IMR-90 (cell line): Measurements from ENCODE around the gene CIROP. TPM values are rescaled to one million over a fixed set of nuclear protein-coding genes. Genes with fewer than 3 reads are reported as not detected.

Source experiments
- ATAC-seq: fragments of 200-7000 bp; cut with Tn5 transposase; 2 replicates; pipeline ENCODE4 v1.9.1; 2020; ENCODE audit warnings: low read depth, mild to moderate bottlenecking, moderate library complexity
- BruUV-seq: library from RNA; stranded (reverse); fragments of 400-500 nt; replicated peaks from 2 replicates; lab custom pipeline; 2021; lab: Mats Ljungman, UMichigan
- CTCF ChIA-PET: fragments of 300-600 bp; formaldehyde crosslinking; extraction: SDS; loops from one replicate; lab custom pipeline; 2021; ENCODE audit warnings: antibody characterized with exemption; lab: Yijun Ruan, JAX
- POLR2A ChIA-PET: fragments of 300-600 bp; sonication (Branson Sonifier 250); formaldehyde crosslinking; loops from one replicate; lab custom pipeline; 2022; ENCODE audit warnings: antibody characterized with exemption; ENCODE audit not compliant: unreplicated experiment; lab: Charles Lee
- DNase-seq: peaks from one replicate; pipeline ENCODE4 v3.0.0; 2013
- H2AFZ ChIP-seq: replicated peaks from 2 replicates; pipeline ENCODE3; 2013; ENCODE audit warnings: low read length, mild to moderate bottlenecking; ENCODE audit not compliant: poor library complexity
- H2AK5ac ChIP-seq: 2 replicates; pipeline ENCODE4 v1.6.1; 2013; ENCODE audit warnings: low read depth, low read length, inconsistent platforms
- H2AK9ac ChIP-seq: replicated peaks from 2 replicates; pipeline ENCODE3; 2013; ENCODE audit warnings: mild to moderate bottlenecking, low read depth, low read length, moderate library complexity; ENCODE audit not compliant: poor library complexity
- H2BK120ac ChIP-seq: 2 replicates; pipeline ENCODE4 v1.6.1; 2013; ENCODE audit warnings: low read depth, low read length, inconsistent platforms
- H2BK15ac ChIP-seq: 3 replicates; pipeline ENCODE4 v1.6.1; 2013; ENCODE audit warnings: low read depth, low read length, inconsistent platforms
- H2BK20ac ChIP-seq: 2 replicates; pipeline ENCODE4 v1.6.1; 2013; ENCODE audit warnings: low read depth, mild to moderate bottlenecking, inconsistent platforms, low read length, moderate library complexity
- H2BK5ac ChIP-seq: 2 replicates; pipeline ENCODE4 v1.6.1; 2013; ENCODE audit warnings: mild to moderate bottlenecking, low read depth, low read length, inconsistent platforms; ENCODE audit not compliant: poor library complexity, severe bottlenecking
- H3K14ac ChIP-seq: replicated peaks from 2 replicates; pipeline ENCODE4 v1.6.1; 2013; ENCODE audit warnings: low read depth, low read length, inconsistent platforms
- H3K18ac ChIP-seq: 2 replicates; pipeline ENCODE4 v1.6.1; 2013; ENCODE audit warnings: low read depth, low read length, control low read depth
- H3K23ac ChIP-seq: 2 replicates; pipeline ENCODE4 v1.6.1; 2013; ENCODE audit warnings: low read depth, low read length, inconsistent platforms
- H3K27ac ChIP-seq: 2 replicates; pipeline ENCODE4 v1.5.1; 2013; ENCODE audit warnings: mild to moderate bottlenecking, control low read depth, low read length; ENCODE audit not compliant: insufficient read depth
- H3K27me3 ChIP-seq: 2 replicates; pipeline ENCODE4 v1.6.1; 2013; ENCODE audit warnings: low read length; ENCODE audit not compliant: control insufficient read depth, insufficient read depth
- H3K36me3 ChIP-seq: 2 replicates; pipeline ENCODE4 v1.6.1; 2013; ENCODE audit warnings: low read length, mixed read lengths; ENCODE audit not compliant: control insufficient read depth, insufficient read depth
- H3K4ac ChIP-seq: 2 replicates; pipeline ENCODE4 v1.6.1; 2013; ENCODE audit warnings: low read depth, low read length, inconsistent platforms
- H3K4me1 ChIP-seq: 2 replicates; pipeline ENCODE4 v1.6.1; 2013; ENCODE audit warnings: low read length, mixed read lengths; ENCODE audit not compliant: control insufficient read depth, insufficient read depth
- H3K4me2 ChIP-seq: 2 replicates; pipeline ENCODE4 v1.6.1; 2013; ENCODE audit warnings: low read depth, mild to moderate bottlenecking, control low read depth, low read length, moderate library complexity
- H3K4me3 ChIP-seq: 2 replicates; pipeline ENCODE4 v1.5.1; 2013; ENCODE audit warnings: low read depth, mild to moderate bottlenecking, control low read depth, low read length, moderate library complexity; ENCODE audit not compliant: insufficient read depth
- H3K56ac ChIP-seq: 2 replicates; pipeline ENCODE4 v1.6.1; 2013; ENCODE audit warnings: low read length, inconsistent platforms; ENCODE audit not compliant: insufficient read depth; ENCODE audit errors: extremely low read depth
- H3K79me1 ChIP-seq, 2 experiments: 2 replicates each; pipeline ENCODE4 v1.6.1; 2013; ENCODE audit warnings: low read length in 2 of 2, inconsistent platforms in 1 of 2, low read depth in 1 of 2
- H3K9ac ChIP-seq: 2 replicates; pipeline ENCODE4 v1.6.1; 2013; ENCODE audit warnings: low read depth, low read length, control low read depth
- H3K9me1 ChIP-seq: 2 replicates; pipeline ENCODE4 v1.6.1; 2013; ENCODE audit warnings: low read length, inconsistent platforms; ENCODE audit not compliant: insufficient read depth
- H3K9me3 ChIP-seq: 2 replicates; pipeline ENCODE4 v1.6.1; 2013; ENCODE audit warnings: low read length; ENCODE audit not compliant: control insufficient read depth, insufficient read depth
- H4K20me1 ChIP-seq: 2 replicates; pipeline ENCODE4 v1.6.1; 2013; ENCODE audit warnings: low read length, inconsistent platforms; ENCODE audit not compliant: insufficient read depth
- H4K5ac ChIP-seq: 2 replicates; pipeline ENCODE4 v1.6.1; 2013; ENCODE audit warnings: mild to moderate bottlenecking, low read depth, low read length, control low read depth
- H4K8ac ChIP-seq, 2 experiments: 2 replicates each; pipeline ENCODE4 v1.6.1; 2013; ENCODE audit warnings: low read depth in 2 of 2, low read length in 2 of 2, control low read depth in 1 of 2, inconsistent platforms in 1 of 2
- H4K91ac ChIP-seq: 2 replicates; pipeline ENCODE4 v1.6.1; 2013; ENCODE audit warnings: low read depth, low read length, inconsistent platforms; ENCODE audit not compliant: insufficient read depth
- BHLHE40 ChIP-seq: fragments of 150-350 bp; IDR thresholded peaks from 2 replicates; pipeline ENCODE4 v1.6.1; 2016; ENCODE audit warnings: mild to moderate bottlenecking, low read depth, low read length
- CEBPB ChIP-seq: IDR thresholded peaks from 2 replicates; pipeline ENCODE4 v1.6.1; 2012; ENCODE audit warnings: low read depth, low read length, improper control_type of control experiment
- CHD1 ChIP-seq: IDR thresholded peaks from 2 replicates; pipeline ENCODE4 v1.6.1; 2012; ENCODE audit warnings: low read depth, low read length, improper control_type of control experiment
- MAFK ChIP-seq: IDR thresholded peaks from 2 replicates; pipeline ENCODE4 v1.6.1; 2012; ENCODE audit warnings: low read depth, low read length, improper control_type of control experiment
- POLR2A ChIP-seq: IDR thresholded peaks from 2 replicates; pipeline ENCODE4 v1.6.1; 2012; ENCODE audit warnings: mild to moderate bottlenecking, low read depth, low read length
- RAD21 ChIP-seq: IDR thresholded peaks from 2 replicates; pipeline ENCODE4 v1.6.1; 2012; ENCODE audit warnings: low read length, improper control_type of control experiment
- RCOR1 ChIP-seq: IDR thresholded peaks from 2 replicates; pipeline ENCODE4 v1.6.1; 2012; ENCODE audit warnings: mild to moderate bottlenecking, low read length, improper control_type of control experiment; ENCODE audit not compliant: insufficient replicate concordance
- SMC3 ChIP-seq: fragments of 150-350 bp; IDR thresholded peaks from 2 replicates; pipeline ENCODE4 v1.6.1; 2016; ENCODE audit warnings: low read depth, mild to moderate bottlenecking, antibody characterized with exemption, low read length, moderate library complexity
- WGBS, 2 experiments: methylation state at CpG; one replicate each; pipeline versions ENCODE4 v1.1.5 to v1.1.7; 2013; ENCODE audit warnings: missing lambda C conversion rate in 2 of 2; ENCODE audit not compliant: insufficient read length in 1 of 2; ENCODE audit errors: extremely low coverage in 2 of 2; 5-methylcytosine and 5-hydroxymethylcytosine counted together
- dilution Hi-C: fragments of 300-500 bp; cut with HindIII; formaldehyde crosslinking; loops from one replicate; pipeline ENCODE4 v1.14.3; 2018; ENCODE audit warnings: low sequenced_read_pairs; ENCODE audit not compliant: unreplicated experiment
- in situ Hi-C: fragments of 300-500 bp; cut with MboI; formaldehyde crosslinking; loops from 3 replicates; pipeline ENCODE4 v1.14.3; 2019; ENCODE audit warnings: low sequenced_read_pairs, inconsistent platforms, mixed read lengths
- intact Hi-C: fragments of 100-400 bp; cut with micrococcal nuclease; formaldehyde crosslinking; loops from 2 replicates; pipeline ENCODE4 v1.10.0; 2022
- polyA plus RNA-seq, 3 experiments: library from polyadenylated mRNA; depleted of rRNA; stranded (reverse); fragments of >200 nt; gene quantifications; 2 replicates each; pipeline ENCODE4 v1.2.3, GENCODE V29; 2012; ENCODE audit warnings: low replicate concordance in 1 of 3
- total RNA-seq: library from RNA; depleted of rRNA; stranded (reverse); fragments of >200 nt; gene quantifications from 2 replicates; pipeline ENCODE4 v1.2.3, GENCODE V29; 2012
- TF ChIP-seq, protein P1 (sequence below): fragments of 150-350 bp; IDR thresholded peaks from 2 replicates; pipeline ENCODE4 v1.6.1; 2017; ENCODE audit warnings: mild to moderate bottlenecking, antibody characterized with exemption, low read length, low read depth
- TF ChIP-seq, protein P2 (sequence below): fragments of 150-350 bp; IDR thresholded peaks from 2 replicates; pipeline ENCODE4 v1.6.1; 2016; ENCODE audit warnings: low read depth, mild to moderate bottlenecking, low read length, moderate library complexity, borderline replicate concordance

The CIROP gene
- total and polyA plus RNA-seq, 2 of the 4 experiments (the other 2 are of a cell fraction): 0.31 to 0.36 TPM

DNA sequence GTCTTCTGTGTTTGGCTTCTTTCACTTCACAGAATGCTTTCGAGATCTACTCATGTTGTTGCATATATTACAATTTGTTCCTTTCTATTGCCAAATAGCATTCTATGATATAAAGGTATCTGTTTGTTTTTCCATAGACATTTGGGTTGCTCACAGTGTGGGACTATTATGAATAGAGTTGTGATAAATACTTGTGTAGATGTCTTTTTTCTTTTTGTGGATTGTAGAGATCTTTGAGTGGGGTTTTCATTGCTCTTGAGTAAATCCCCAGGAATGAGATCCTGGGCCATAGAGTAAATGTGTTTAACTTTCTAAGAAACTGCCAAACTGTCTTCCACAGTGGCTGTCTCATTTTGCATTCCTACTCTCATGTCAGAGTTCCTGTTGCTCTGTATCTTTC is 39.1 kb upstream of the CIROP start:
- H2AK5ac ChIP-seq: no peak overlapping the region
- BruUV-seq: no TSS peak
- no peak overlapping the region for H3K56ac ChIP-seq
- no peak for TF ChIP-seq CHD1
- no peak for TF ChIP-seq MAFK
- TF ChIP-seq POLR2A: no peak
- TF ChIP-seq, protein P1, sequence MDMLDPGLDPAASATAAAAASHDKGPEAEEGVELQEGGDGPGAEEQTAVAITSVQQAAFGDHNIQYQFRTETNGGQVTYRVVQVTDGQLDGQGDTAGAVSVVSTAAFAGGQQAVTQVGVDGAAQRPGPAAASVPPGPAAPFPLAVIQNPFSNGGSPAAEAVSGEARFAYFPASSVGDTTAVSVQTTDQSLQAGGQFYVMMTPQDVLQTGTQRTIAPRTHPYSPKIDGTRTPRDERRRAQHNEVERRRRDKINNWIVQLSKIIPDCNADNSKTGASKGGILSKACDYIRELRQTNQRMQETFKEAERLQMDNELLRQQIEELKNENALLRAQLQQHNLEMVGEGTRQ: no peak
- no peak for TF ChIP-seq RAD21
- no peak for TF ChIP-seq SMC3
- TF ChIP-seq, protein P2, sequence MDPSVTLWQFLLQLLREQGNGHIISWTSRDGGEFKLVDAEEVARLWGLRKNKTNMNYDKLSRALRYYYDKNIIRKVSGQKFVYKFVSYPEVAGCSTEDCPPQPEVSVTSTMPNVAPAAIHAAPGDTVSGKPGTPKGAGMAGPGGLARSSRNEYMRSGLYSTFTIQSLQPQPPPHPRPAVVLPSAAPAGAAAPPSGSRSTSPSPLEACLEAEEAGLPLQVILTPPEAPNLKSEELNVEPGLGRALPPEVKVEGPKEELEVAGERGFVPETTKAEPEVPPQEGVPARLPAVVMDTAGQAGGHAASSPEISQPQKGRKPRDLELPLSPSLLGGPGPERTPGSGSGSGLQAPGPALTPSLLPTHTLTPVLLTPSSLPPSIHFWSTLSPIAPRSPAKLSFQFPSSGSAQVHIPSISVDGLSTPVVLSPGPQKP: no peak
- no peak for TF ChIP-seq CEBPB
- TF ChIP-seq BHLHE40: no peak
- TF ChIP-seq RCOR1: no peak
- H3K4ac ChIP-seq: no peak overlapping the region
- H3K14ac ChIP-seq: no peak overlapping the region
- H2BK5ac ChIP-seq: no peak overlapping the region
- H3K4me1 ChIP-seq: no peaks in the 10 kb centered on the region
- H3K4me2 ChIP-seq: no peak overlapping the region
- no peak overlapping the region for H2BK15ac ChIP-seq
- no peak overlapping the region for H2BK20ac ChIP-seq
- in situ Hi-C loops: no loop called here
- H4K8ac ChIP-seq: no peak overlapping the region
- POLR2A ChIA-PET: no interaction called here
- no CpG with 5 or more reads among the region's 1 CpG for WGBS, 2 experiments
- H3K9ac ChIP-seq: no peak overlapping the region
- H3K27me3 ChIP-seq: peaks cover 23% of the 10 kb centered on the region
- ATAC-seq: no peak
- H2AFZ ChIP-seq: no peak overlapping the region
- H3K9me3 ChIP-seq: 0 out of 2 replicates have a peak, but pooled peaks cover 2% of the 10 kb centered on the region
- H3K27ac ChIP-seq: no peak overlapping the region
- dilution Hi-C loops: no loop called here
- no peak overlapping the region for H4K91ac ChIP-seq
- intact Hi-C loops: no loop called here
- H4K20me1 ChIP-seq: no peaks in the 10 kb centered on the region
- no peaks in the 10 kb centered on the region for H3K9me1 ChIP-seq
- H4K5ac ChIP-seq: no peak overlapping the region
- CTCF ChIA-PET: interaction anchor here (0.9 kb wide), 1 partner anchor 220 kb away, joined by 4 read pairs; no protein-coding TSS in a partner anchor
- H3K36me3 ChIP-seq: no peaks in the 10 kb centered on the region
- no peaks in the 10 kb centered on the region for H3K79me1 ChIP-seq
- H3K4me3 ChIP-seq: no peak overlapping the region
- H2AK9ac ChIP-seq: no peak overlapping the region
- DNase-seq: no peak
- no peak overlapping the region for H3K18ac ChIP-seq
- H2BK120ac ChIP-seq: no peak overlapping the region
- no peak overlapping the region for H3K23ac ChIP-seq
